Osteoblast (primary cell): ENCODE results near the gene TRIM56. TPM values are rescaled to one million over a fixed set of nuclear protein-coding genes. Genes with fewer than 3 reads are reported as not detected.
"Not testable (repeated sequence)": the region's sequence is repeated elsewhere in the genome, so short reads cannot be mapped to it uniquely, and the experiment has no call there.

Experiments used
- DNase-seq: peaks from one replicate; pipeline ENCODE4 v3.0.0; 2011; ENCODE audit warnings: low spot score, mixed read lengths; ENCODE audit not compliant: insufficient read length; ENCODE audit errors: missing footprints
- H2AFZ ChIP-seq: 2 replicates; pipeline ENCODE4 v1.6.0; 2011; ENCODE audit warnings: mild to moderate bottlenecking, low read length
- H3K27ac ChIP-seq: 2 replicates; pipeline ENCODE4 v1.5.1; 2011; ENCODE audit warnings: mild to moderate bottlenecking, low read depth, low read length, moderate library complexity
- H3K27me3 ChIP-seq: 2 replicates; pipeline ENCODE4 v1.6.0; 2012; ENCODE audit warnings: mild to moderate bottlenecking, control low read depth, inconsistent platforms, low read length, moderate library complexity; ENCODE audit not compliant: insufficient read depth
- H3K36me3 ChIP-seq: 2 replicates; pipeline ENCODE4 v1.5.1; 2011; ENCODE audit warnings: mild to moderate bottlenecking, low read length, control low read depth, moderate library complexity; ENCODE audit not compliant: insufficient read depth
- H3K4me1 ChIP-seq: 2 replicates; pipeline ENCODE4 v1.5.1; 2011; ENCODE audit warnings: mild to moderate bottlenecking, low read length, control low read depth, moderate library complexity; ENCODE audit not compliant: insufficient read depth
- H3K4me2 ChIP-seq: 2 replicates; pipeline ENCODE4 v1.6.0; 2011; ENCODE audit warnings: mild to moderate bottlenecking, low read length; ENCODE audit not compliant: insufficient read depth
- H3K4me3 ChIP-seq: fragments of 200-600 bp; sonication (generic); 3 replicates; pipeline ENCODE4 v1.5.1; 2012; ENCODE audit warnings: mild to moderate bottlenecking, low read length, inconsistent platforms; ENCODE audit not compliant: insufficient read depth
- H3K79me2 ChIP-seq: 2 replicates; pipeline ENCODE4 v1.6.0; 2012; ENCODE audit warnings: mild to moderate bottlenecking, low read length, control low read depth, inconsistent platforms; ENCODE audit not compliant: insufficient read depth
- H3K9me3 ChIP-seq: 2 replicates; pipeline ENCODE4 v1.5.1; 2011; ENCODE audit warnings: low read depth, low read length, control low read depth
- H4K20me1 ChIP-seq: 2 replicates; pipeline ENCODE4 v1.6.0; 2012; ENCODE audit warnings: mild to moderate bottlenecking, low read length, control low read depth; ENCODE audit not compliant: insufficient read depth
- total RNA-seq: library from RNA; depleted of rRNA; stranded (reverse); fragments of >200 nt; gene quantifications from 2 replicates; pipeline ENCODE4 v1.2.3, GENCODE V29; 2012
- TF ChIP-seq, protein P1 (sequence below): IDR thresholded peaks from 2 replicates; pipeline ENCODE4 v1.5.1; 2011; ENCODE audit warnings: mild to moderate bottlenecking, low read depth, low read length, moderate library complexity; ENCODE audit errors: extremely low read depth

TRIM56 gene
- total RNA-seq, 1 donor = 13.8 TPM

DNA sequence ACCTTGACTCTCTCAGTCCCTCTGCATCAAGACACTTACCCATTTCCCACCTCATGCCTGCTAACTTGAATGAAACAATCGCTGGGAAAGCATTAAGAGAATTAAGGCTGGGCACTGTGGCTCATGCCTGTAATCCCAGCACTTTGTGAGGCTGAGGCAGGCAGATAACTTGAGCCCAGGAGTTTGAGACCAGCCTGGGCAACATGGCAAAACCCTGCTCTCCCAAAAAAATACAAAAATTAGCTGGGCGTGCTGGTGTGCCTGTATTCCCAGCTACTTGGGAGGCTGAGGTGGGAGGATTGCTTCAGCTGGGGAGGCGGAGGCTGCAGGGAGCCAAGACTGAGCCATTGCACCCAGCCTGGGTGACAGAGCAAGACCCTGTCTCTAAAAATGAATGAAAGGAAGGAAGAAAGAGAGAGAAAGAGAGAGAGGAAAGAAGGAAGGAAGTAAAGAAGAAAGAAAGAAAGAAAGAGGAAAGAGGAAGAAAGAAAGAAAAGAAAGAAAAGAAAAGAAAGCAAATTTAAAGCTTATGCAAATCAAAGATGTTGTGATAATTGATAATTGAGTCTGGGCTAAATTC lies 42.3 kb downstream of the TRIM56 start:
- TF ChIP-seq, protein P1, sequence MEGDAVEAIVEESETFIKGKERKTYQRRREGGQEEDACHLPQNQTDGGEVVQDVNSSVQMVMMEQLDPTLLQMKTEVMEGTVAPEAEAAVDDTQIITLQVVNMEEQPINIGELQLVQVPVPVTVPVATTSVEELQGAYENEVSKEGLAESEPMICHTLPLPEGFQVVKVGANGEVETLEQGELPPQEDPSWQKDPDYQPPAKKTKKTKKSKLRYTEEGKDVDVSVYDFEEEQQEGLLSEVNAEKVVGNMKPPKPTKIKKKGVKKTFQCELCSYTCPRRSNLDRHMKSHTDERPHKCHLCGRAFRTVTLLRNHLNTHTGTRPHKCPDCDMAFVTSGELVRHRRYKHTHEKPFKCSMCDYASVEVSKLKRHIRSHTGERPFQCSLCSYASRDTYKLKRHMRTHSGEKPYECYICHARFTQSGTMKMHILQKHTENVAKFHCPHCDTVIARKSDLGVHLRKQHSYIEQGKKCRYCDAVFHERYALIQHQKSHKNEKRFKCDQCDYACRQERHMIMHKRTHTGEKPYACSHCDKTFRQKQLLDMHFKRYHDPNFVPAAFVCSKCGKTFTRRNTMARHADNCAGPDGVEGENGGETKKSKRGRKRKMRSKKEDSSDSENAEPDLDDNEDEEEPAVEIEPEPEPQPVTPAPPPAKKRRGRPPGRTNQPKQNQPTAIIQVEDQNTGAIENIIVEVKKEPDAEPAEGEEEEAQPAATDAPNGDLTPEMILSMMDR = no peak
- no peak for DNase-seq
- H3K4me3 ChIP-seq = peak overlapping the region; percentile 82
- H3K36me3 ChIP-seq = peaks cover 42% of the 10 kb centered on the region
- peak overlapping the region; percentile 98 for H3K4me2 ChIP-seq
- no peak overlapping the region for H2AFZ ChIP-seq
- H3K27me3 ChIP-seq = no peaks in the 10 kb centered on the region
- peaks cover 56% of the 10 kb centered on the region for H3K4me1 ChIP-seq
- H3K27ac ChIP-seq = peak overlapping the region; percentile 98
- peaks cover 27% of the 10 kb centered on the region for H3K79me2 ChIP-seq
- H4K20me1 ChIP-seq = peaks cover 31% of the 10 kb centered on the region
- H3K9me3 ChIP-seq = no peaks in the 10 kb centered on the region

DNA sequence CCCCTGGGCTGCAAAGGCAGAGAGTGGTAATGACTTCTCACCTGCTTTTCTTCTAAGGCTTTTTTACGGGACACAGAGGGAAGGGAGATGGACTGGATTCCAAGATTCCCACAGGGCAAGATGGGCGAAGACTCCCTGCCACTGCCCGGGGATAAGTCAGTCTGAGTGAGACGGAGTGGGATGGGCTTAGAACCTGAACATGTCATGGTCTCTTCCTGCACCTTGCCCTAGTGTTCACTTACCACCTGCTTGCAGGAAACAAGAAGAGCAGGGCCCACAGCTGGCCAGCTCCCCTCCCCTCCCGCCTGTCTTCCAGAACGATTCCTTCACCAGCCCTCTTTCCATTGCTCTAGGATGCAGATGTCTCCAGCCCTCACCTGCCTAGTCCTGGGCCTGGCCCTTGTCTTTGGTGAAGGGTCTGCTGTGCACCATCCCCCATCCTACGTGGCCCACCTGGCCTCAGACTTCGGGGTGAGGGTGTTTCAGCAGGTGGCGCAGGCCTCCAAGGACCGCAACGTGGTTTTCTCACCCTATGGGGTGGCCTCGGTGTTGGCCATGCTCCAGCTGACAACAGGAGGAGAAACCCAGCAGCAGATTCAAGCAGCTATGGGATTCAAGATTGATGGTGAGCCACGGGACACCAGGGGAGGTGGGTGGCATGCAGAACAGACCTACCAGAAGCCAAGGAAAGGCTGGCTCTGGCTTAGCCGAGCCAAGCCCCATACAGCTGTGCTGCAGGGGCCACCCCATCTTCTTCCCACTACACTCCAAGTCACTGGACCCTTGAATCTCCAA lies 43.0 kb downstream of the TRIM56 start:
- Histone ChIP-seq H3K27me3 (no peaks in the 10 kb centered on the region), H3K4me3 (peak overlapping the region; percentile 82), H4K20me1 (peaks cover 32% of the 10 kb centered on the region), H3K4me1 (peaks cover 51% of the 10 kb centered on the region), H3K9me3 (no peaks in the 10 kb centered on the region), H3K36me3 (peaks cover 47% of the 10 kb centered on the region), H3K79me2 (peaks cover 24% of the 10 kb centered on the region), H3K27ac (peak overlapping the region; percentile 98), H3K4me2 (peak overlapping the region; percentile 98), H2AFZ (no peak overlapping the region)
- DNase-seq = peak; percentile 69
- TF ChIP-seq, protein P1 = no peak

DNA sequence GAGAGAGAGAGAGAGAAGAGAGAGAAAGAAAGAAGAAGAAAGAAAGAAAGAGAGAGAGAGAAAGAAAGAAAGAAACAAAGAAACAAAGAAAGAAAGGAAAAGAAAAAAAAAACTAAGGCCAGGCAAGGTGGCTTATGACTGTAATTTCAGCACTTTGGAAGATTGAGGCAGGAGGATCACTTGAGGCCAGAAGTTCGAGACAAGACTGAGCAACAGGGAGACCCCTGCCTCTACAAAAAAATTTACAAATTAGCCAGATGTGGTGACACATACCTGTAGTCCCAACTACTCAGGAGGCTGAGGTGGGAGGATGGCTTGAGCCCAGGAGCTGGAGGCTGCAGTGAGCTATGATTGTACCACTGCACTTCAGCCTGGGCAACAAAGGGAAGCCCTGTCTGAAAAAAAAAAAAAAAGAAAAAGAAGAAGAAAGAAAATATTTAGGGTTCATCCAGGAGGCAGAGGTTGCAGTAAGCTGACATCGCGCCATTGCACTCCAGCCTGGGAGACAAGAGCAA lies 44.4 kb downstream of the TRIM56 start:
- Histone ChIP-seq H3K4me1 (peaks cover 58% of the 10 kb centered on the region), H3K27ac (peak overlapping the region; percentile 98), H3K4me3 (peak overlapping the region; percentile 82)

GRCh38 chr7:101132626-101133600 lies 47.6 kb downstream of the TRIM56 start:
- peak overlapping the region; percentile 54 for H3K4me2 ChIP-seq
- peak overlapping the region; percentile 54 for H3K4me3 ChIP-seq
- H2AFZ ChIP-seq, H3K27me3 ChIP-seq, H3K79me2 ChIP-seq, H3K9me3 ChIP-seq, DNase-seq: not testable (repeated sequence)
- H3K27ac ChIP-seq = peak overlapping the region; percentile 64
- peaks cover 50% of the 10 kb centered on the region for H3K4me1 ChIP-seq
- H4K20me1 ChIP-seq = peaks cover 49% of the 10 kb centered on the region
- H3K36me3 ChIP-seq = peaks cover 84% of the 10 kb centered on the region

More for the DNA sequence above, 44.4 kb downstream of the TRIM56 start:
- H3K27me3 ChIP-seq = no peaks in the 10 kb centered on the region
- no peak for DNase-seq
- H3K79me2 ChIP-seq = peaks cover 19% of the 10 kb centered on the region
- H2AFZ ChIP-seq = no peak overlapping the region
- peaks cover 62% of the 10 kb centered on the region for H3K36me3 ChIP-seq
- peaks cover 46% of the 10 kb centered on the region for H4K20me1 ChIP-seq
- no peaks in the 10 kb centered on the region for H3K9me3 ChIP-seq
- peak overlapping the region; percentile 98 for H3K4me2 ChIP-seq
- TF ChIP-seq, protein P1 = no peak
